Heart right ventricle (tissue), 16 donors: Measurements from ENCODE around the gene MYO3B. TPM values are rescaled to one million over a fixed set of nuclear protein-coding genes. Genes with fewer than 3 reads are reported as not detected.
A peak's percentile ranks its signal among the peaks of the same experiment; 100 is the strongest.

Source experiments
- ATAC-seq, 8 donors: fragments of 200-7000 bp; cut with Tn5 transposase; one replicate each; pipeline ENCODE4 v1.9.1; 2020; ENCODE audit warnings: mild to moderate bottlenecking in 8 of 8, moderate library complexity in 8 of 8, moderate number of reproducible peaks in 1 of 8
- DNase-seq, 2 donors: peaks; one replicate each; pipeline ENCODE4 v3.0.0-alpha.2; 2020
- H3K27ac ChIP-seq, 10 donors: fragments of 200-600 bp; sonication (generic) in 2 of 10; one replicate each; pipeline versions ENCODE4 v1.5.0 to v1.8.0; 2020 to 2022; ENCODE audit warnings: mild to moderate bottlenecking in 3 of 10
- H3K27me3 ChIP-seq, 7 donors: fragments of 200-600 bp; one replicate each; pipeline ENCODE4 v1.8.0; 2021 to 2022; ENCODE audit warnings: mild to moderate bottlenecking in 2 of 7
- H3K36me3 ChIP-seq, 9 donors: fragments of 200-600 bp; sonication (generic) in 1 of 9; one replicate each; pipeline versions ENCODE4 v1.5.0 to v1.8.0; 2020 to 2022; ENCODE audit warnings: mild to moderate bottlenecking in 2 of 9
- H3K4me1 ChIP-seq, 9 donors: fragments of 200-600 bp; sonication (generic) in 1 of 9; one replicate each; pipeline versions ENCODE4 v1.5.0 to v1.8.0; 2020 to 2022; ENCODE audit warnings: mild to moderate bottlenecking in 4 of 9
- H3K4me3 ChIP-seq, 10 donors: fragments of 200-600 bp; sonication (generic) in 2 of 10; one replicate each; pipeline versions ENCODE4 v1.5.0 to v1.8.0; 2020 to 2022; ENCODE audit warnings: mild to moderate bottlenecking in 7 of 10, moderate library complexity in 2 of 10
- H3K9me3 ChIP-seq, 11 donors: fragments of 200-600 bp in 10 of 11; sonication (generic) in 2 of 11; one replicate each; pipeline versions ENCODE4 v1.5.0 to v1.8.0; 2013 to 2022; ENCODE audit warnings: mild to moderate bottlenecking in 2 of 11, control low read depth in 1 of 11, moderate library complexity in 1 of 11
- CTCF ChIP-seq, 9 donors: fragments of 200-600 bp; sonication (generic) in 2 of 9; IDR thresholded peaks; one replicate each; pipeline versions ENCODE4 v1.5.0 to v1.8.0; 2021 to 2022; ENCODE audit warnings: antibody characterized with exemption in 9 of 9, mild to moderate bottlenecking in 5 of 9, moderate library complexity in 1 of 9
- WGBS, 2 donors: extraction: QIAGEN DNeasy Blood & Tissue Kit; methylation state at CpG; one replicate each; pipeline ENCODE4 v1.1.7; 2013; ENCODE audit warnings: inconsistent platforms in 1 of 2; 5-methylcytosine and 5-hydroxymethylcytosine counted together
- intact Hi-C, 10 donors: fragments of 100-400 bp; cut with DNase I; formaldehyde crosslinking; loops; one replicate each; pipeline versions ENCODE4 v1.11.1 to v1.14.2; 2022
- polyA plus RNA-seq, 2 donors: library from polyadenylated mRNA; stranded (reverse); fragments of 200-250 nt; gene quantifications; one replicate each; pipeline ENCODE4 v1.2.3, GENCODE V29; 2013
- total RNA-seq, 10 donors: library from RNA; stranded (reverse); fragmentation: NEBNext Ultra II Directional in 3 of 10; extraction: Animal tissue kit (Norgen Biotek cat#: 25700) in 3 of 10; gene quantifications; one replicate each; pipeline versions ENCODE4 v1.2.1 to v1.2.4, GENCODE V29; 2021 to 2023
- donor health status: Arrhythmogenic right ventricular cardiomyopathy.
- donor health status: ischemic (EF 13 %, LVEDD 7.1; RV severe dilation, severe dysfunction).
- donor health status: healthy with polysubstance abuse.
- donor health status: DM: no; HTN: yes; CAD: no.
- donor health status: DM: no; HTN: no; CAD: no.
- donor health status: ischemic (EF 25% LVEDD 6.9; RV normal size, moderate dysfunction).
- donor health status: ischemic (EF 25% LVEDD 5.7; RV mildly dilated, moderate dysfunction).
- donor health status: healthy.
- donor health status: DM: yes; HTN: yes; CAD: no.
- donor health status: Ischemic cardiomyopathy.
- donor health status: ischemic (EF 35%, LVEDD 5.7; RV mildly dilated, moderate dysfunction).
- donor health status: nonischemic (EF 11% LVEDD 7.7; RV severe dilation, severe dysfunction).
- donor health status: DM: yes; HTN: yes; CAD: no.
- donor health status: PGD.
- donor health status: ischemic (EF 29% LVEDD 5.4; RV normal size, mild dysfunction).
- donor health status: nonischemic (EF 23%, LVEDD 6.1; RV moderate dilation, normal function).

Gene MYO3B
- total and polyA plus RNA-seq, 12 donors, result 0.05 to 0.21 (median 0.09) TPM; not detected in 8

- intact Hi-C loops, result loop anchor here in 2 of 10 donors (10.0 kb wide), 1 partner anchor 213 kb away; the partner anchor contains the start of gene SP5 (in 2 of the 2)
- no peak overlapping the region for H3K27ac ChIP-seq
- DNase-seq (no peak), ATAC-seq (no peak)
- 62 to 63% methylated on average over 6 of the region's 6 CpGs for WGBS, 2 donors
- no peak for TF ChIP-seq CTCF (IDR thresholded peaks at IDR 0.05)
- H3K36me3 ChIP-seq, result no peaks in the 10 kb centered on the region
- no peaks in the 10 kb centered on the region for H3K9me3 ChIP-seq
- H3K4me3 ChIP-seq, result no peak overlapping the region
- H3K4me1 ChIP-seq, result peaks cover 0 to 50% (median 19%) of the 10 kb centered on the region in 9 donors
- H3K27me3 ChIP-seq, result peaks cover 0 to 4% (median 0%) of the 10 kb centered on the region in 7 donors
These were observed 323.6 kb downstream of the MYO3B start for GRCh38 chr2:170501421-170502043.

- Histone ChIP-seq H3K27ac (no peak overlapping the region), H3K4me1 (peaks cover 0 to 53% (median 21%) of the 10 kb centered on the region in 9 donors), H3K27me3 (peaks cover 0 to 13% (median 0%) of the 10 kb centered on the region in 7 donors), H3K36me3 (no peaks in the 10 kb centered on the region), H3K9me3 (no peaks in the 10 kb centered on the region), H3K4me3 (no peak overlapping the region)
- no peak for DNase-seq
- intact Hi-C loops, result loop anchor here in 2 of 10 donors (10.0 kb wide), 1 partner anchor 212 kb away; the partner anchor contains the start of gene SP5 (in 2 of the 2)
- WGBS, 2 donors, result 62 to 64% methylated on average over 8 of the region's 8 CpGs
- no peak for ATAC-seq
- TF ChIP-seq CTCF (IDR thresholded peaks at IDR 0.05), result no peak
These were observed 324.6 kb downstream of the MYO3B start for GRCh38 chr2:170502361-170503130.

- no peak for ATAC-seq
- no peaks in the 10 kb centered on the region for H3K9me3 ChIP-seq
- H3K36me3 ChIP-seq, result no peaks in the 10 kb centered on the region
- H3K4me1 ChIP-seq, result peaks cover 0 to 53% (median 21%) of the 10 kb centered on the region in 9 donors
- H3K27ac ChIP-seq, result peak overlapping the region in 6 of 10 donors; percentile 26 to 65 (median 58)
- H3K4me3 ChIP-seq, result no peak overlapping the region
- peaks cover 0 to 14% (median 0%) of the 10 kb centered on the region in 7 donors for H3K27me3 ChIP-seq
- no peak for DNase-seq
- no peak for TF ChIP-seq CTCF (IDR thresholded peaks at IDR 0.05)
- 30 to 38% methylated on average over 2 to 3 of the region's 3 CpGs for WGBS, 2 donors
- intact Hi-C loops, result loop anchor here in 2 of 10 donors (10.0 kb wide), 1 partner anchor 211 kb away; the partner anchor contains the start of gene SP5 (in 2 of the 2)
These were observed 325.6 kb downstream of the MYO3B start for GRCh38 chr2:170503563-170503962.
